B cell (primary cell): Measurements from ENCODE around the gene ESYT2.

Experiments used
- EZH2 ChIP-seq: IDR thresholded peaks from 2 replicates; pipeline ENCODE4 v1.6.1; 2012; ENCODE audit warnings: borderline replicate concordance, low read depth, mild to moderate bottlenecking, moderate library complexity, low read length; ENCODE audit not compliant: insufficient read depth, poor library complexity, severe bottlenecking
- TF ChIP-seq, protein P1 (sequence below): fragments of 200-600 bp; IDR thresholded peaks from one replicate; pipeline ENCODE4 v1.8.0; 2022; ENCODE audit warnings: antibody characterized with exemption, mild to moderate bottlenecking

DNA sequence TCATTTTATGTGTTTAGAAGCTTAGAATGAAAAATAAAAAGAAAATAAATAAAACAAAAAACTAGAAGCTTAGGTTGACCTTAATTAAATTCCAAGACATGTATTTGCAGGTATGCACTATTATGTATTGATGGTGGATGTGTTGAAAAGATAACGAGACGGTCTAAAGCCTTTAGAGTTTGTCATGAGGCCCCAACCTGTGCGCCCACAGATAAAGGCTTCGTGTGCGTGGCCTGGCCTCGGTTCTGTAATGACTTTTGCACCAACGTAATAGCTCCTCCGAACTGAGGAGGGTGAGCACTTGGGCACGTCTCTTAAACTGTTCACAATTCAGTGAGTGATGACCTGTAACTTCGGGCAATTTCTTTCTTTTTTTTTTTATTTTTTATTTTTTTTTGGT lies 81.0 kb downstream of the ESYT2 start:
- TF ChIP-seq, protein P1, sequence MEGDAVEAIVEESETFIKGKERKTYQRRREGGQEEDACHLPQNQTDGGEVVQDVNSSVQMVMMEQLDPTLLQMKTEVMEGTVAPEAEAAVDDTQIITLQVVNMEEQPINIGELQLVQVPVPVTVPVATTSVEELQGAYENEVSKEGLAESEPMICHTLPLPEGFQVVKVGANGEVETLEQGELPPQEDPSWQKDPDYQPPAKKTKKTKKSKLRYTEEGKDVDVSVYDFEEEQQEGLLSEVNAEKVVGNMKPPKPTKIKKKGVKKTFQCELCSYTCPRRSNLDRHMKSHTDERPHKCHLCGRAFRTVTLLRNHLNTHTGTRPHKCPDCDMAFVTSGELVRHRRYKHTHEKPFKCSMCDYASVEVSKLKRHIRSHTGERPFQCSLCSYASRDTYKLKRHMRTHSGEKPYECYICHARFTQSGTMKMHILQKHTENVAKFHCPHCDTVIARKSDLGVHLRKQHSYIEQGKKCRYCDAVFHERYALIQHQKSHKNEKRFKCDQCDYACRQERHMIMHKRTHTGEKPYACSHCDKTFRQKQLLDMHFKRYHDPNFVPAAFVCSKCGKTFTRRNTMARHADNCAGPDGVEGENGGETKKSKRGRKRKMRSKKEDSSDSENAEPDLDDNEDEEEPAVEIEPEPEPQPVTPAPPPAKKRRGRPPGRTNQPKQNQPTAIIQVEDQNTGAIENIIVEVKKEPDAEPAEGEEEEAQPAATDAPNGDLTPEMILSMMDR = no peak
- TF ChIP-seq EZH2 = no peak
